Muscle layer of colon (tissue), 2 donors: ENCODE measurements around the gene RBFOX2.
A peak's percentile ranks its signal among the peaks of the same experiment; 100 is the strongest.
"Not testable (repeated sequence)": the region's sequence is repeated elsewhere in the genome, so short reads cannot be mapped to it uniquely, and the experiment has no call there.

Experiments used
- H3K27ac ChIP-seq: one replicate; pipeline ENCODE4 v1.7.0; 2013; ENCODE audit warnings: low read depth, mild to moderate bottlenecking, low read length, moderate library complexity
- H3K27me3 ChIP-seq, 2 donors: one replicate each; pipeline ENCODE4 v1.7.0; 2013; ENCODE audit warnings: low read length in 2 of 2, mild to moderate bottlenecking in 2 of 2; ENCODE audit not compliant: insufficient read depth in 2 of 2, control insufficient read depth in 1 of 2
- H3K36me3 ChIP-seq: one replicate; pipeline ENCODE4 v1.7.0; 2013; ENCODE audit warnings: mild to moderate bottlenecking, low read length; ENCODE audit not compliant: insufficient read depth
- H3K4me1 ChIP-seq: one replicate; pipeline ENCODE4 v1.7.0; 2013; ENCODE audit warnings: mild to moderate bottlenecking, low read length; ENCODE audit not compliant: insufficient read depth
- H3K4me3 ChIP-seq, 2 donors: one replicate each; pipeline ENCODE4 v1.7.0; 2013; ENCODE audit warnings: low read length in 2 of 2, low read depth in 1 of 2, mild to moderate bottlenecking in 1 of 2, moderate library complexity in 1 of 2
- H3K9ac ChIP-seq: one replicate; pipeline ENCODE4 v1.7.0; 2013; ENCODE audit warnings: low read length
- H3K9me3 ChIP-seq: one replicate; pipeline ENCODE4 v1.7.0; 2013; ENCODE audit warnings: mild to moderate bottlenecking, low read length
- donor health status: abdominal sarcoma.
- donor health status: Adenocarcinoma of cecum.

Gene RBFOX2

GRCh38 chr22:36028646-36029405 is at the start of gene RBFOX2:
TSS of gene RBFOX2 (minus strand) at chr22:36028824. CDS start at chr22:36028425, 399 bp downstream.
- H3K4me1 ChIP-seq: peaks cover 15% of the 10 kb centered on the region
- no peaks in the 10 kb centered on the region for H3K27me3 ChIP-seq
- no peaks in the 10 kb centered on the region for H3K9me3 ChIP-seq
- H3K9ac ChIP-seq: peak within 1 kb of the TSS; percentile 92
- no peaks in the 10 kb centered on the region for H3K36me3 ChIP-seq
- peak within 1 kb of the TSS; percentile 81 for H3K27ac ChIP-seq
- peak within 1 kb of the TSS; percentile 95 to 97 for H3K4me3 ChIP-seq

GRCh38 chr22:36077271-36077670 is 48.6 kb upstream of the RBFOX2 start:
- peaks cover 6% of the 10 kb centered on the region for H3K4me1 ChIP-seq
- no peaks in the 10 kb centered on the region for H3K9me3 ChIP-seq
- H3K36me3 ChIP-seq: no peaks in the 10 kb centered on the region
- no peak overlapping the region for H3K4me3 ChIP-seq
- peak overlapping the region; percentile 45 for H3K27ac ChIP-seq
- no peak overlapping the region for H3K9ac ChIP-seq
- H3K27me3 ChIP-seq: no peaks in the 10 kb centered on the region

- H3K4me1 ChIP-seq: peaks cover 6% of the 10 kb centered on the region
- H3K36me3 ChIP-seq: no peaks in the 10 kb centered on the region
- no peak overlapping the region for H3K9ac ChIP-seq
- H3K27ac ChIP-seq: no peak overlapping the region
- no peaks in the 10 kb centered on the region for H3K27me3 ChIP-seq
- no peaks in the 10 kb centered on the region for H3K9me3 ChIP-seq
- H3K4me3 ChIP-seq: no peak overlapping the region
These were observed 47.1 kb upstream of the RBFOX2 start for GRCh38 chr22:36075724-36076123.

- H3K27ac ChIP-seq: no peak overlapping the region
- H3K36me3 ChIP-seq: no peaks in the 10 kb centered on the region
- H3K9me3 ChIP-seq: no peaks in the 10 kb centered on the region
- H3K4me3 ChIP-seq: no peak overlapping the region
- no peak overlapping the region for H3K9ac ChIP-seq
- peaks cover 6% of the 10 kb centered on the region for H3K4me1 ChIP-seq
- no peaks in the 10 kb centered on the region for H3K27me3 ChIP-seq
These were observed 46.6 kb upstream of the RBFOX2 start for GRCh38 chr22:36075230-36075629.

GRCh38 chr22:36073476-36073875 is 44.9 kb upstream of the RBFOX2 start:
- Histone ChIP-seq H3K27me3 (no peaks in the 10 kb centered on the region), H3K9me3 (no peaks in the 10 kb centered on the region), H3K4me3 (no peak overlapping the region), H3K27ac (no peak overlapping the region), H3K9ac (no peak overlapping the region), H3K4me1 (peaks cover 6% of the 10 kb centered on the region), H3K36me3 (no peaks in the 10 kb centered on the region)

GRCh38 chr22:36070645-36071044 is 42.0 kb upstream of the RBFOX2 start:
- not testable (repeated sequence) for H3K4me1 ChIP-seq, H3K4me3 ChIP-seq, H3K9ac ChIP-seq, H3K27ac ChIP-seq, H3K9me3 ChIP-seq, H3K36me3 ChIP-seq, H3K27me3 ChIP-seq

GRCh38 chr22:36069368-36069767 is 40.7 kb upstream of the RBFOX2 start:
- no peak overlapping the region for H3K27ac ChIP-seq
- H3K4me1 ChIP-seq: peaks cover 14% of the 10 kb centered on the region
- H3K36me3 ChIP-seq: no peaks in the 10 kb centered on the region
- H3K9me3 ChIP-seq: no peaks in the 10 kb centered on the region
- no peak overlapping the region for H3K4me3 ChIP-seq
- H3K27me3 ChIP-seq: no peaks in the 10 kb centered on the region
- no peak overlapping the region for H3K9ac ChIP-seq

GRCh38 chr22:36068776-36069344 is 40.2 kb upstream of the RBFOX2 start:
- no peak overlapping the region for H3K9ac ChIP-seq
- H3K4me3 ChIP-seq: no peak overlapping the region
- H3K27ac ChIP-seq: no peak overlapping the region

GRCh38 chr22:36067235-36067558 is 38.6 kb upstream of the RBFOX2 start:
- Histone ChIP-seq H3K4me3 (no peak overlapping the region), H3K9ac (no peak overlapping the region), H3K4me1 (peaks cover 14% of the 10 kb centered on the region), H3K9me3 (no peaks in the 10 kb centered on the region), H3K27me3 (no peaks in the 10 kb centered on the region), H3K36me3 (no peaks in the 10 kb centered on the region), H3K27ac (no peak overlapping the region)

More at GRCh38 chr22:36068776-36069344, 40.2 kb upstream of the RBFOX2 start:
- Histone ChIP-seq H3K9me3 (no peaks in the 10 kb centered on the region), H3K27me3 (no peaks in the 10 kb centered on the region), H3K36me3 (no peaks in the 10 kb centered on the region), H3K4me1 (peaks cover 14% of the 10 kb centered on the region)

GRCh38 chr22:36065775-36066544 is 37.3 kb upstream of the RBFOX2 start:
- H3K4me1 ChIP-seq: peaks cover 14% of the 10 kb centered on the region
- peak overlapping the region; percentile 77 for H3K27ac ChIP-seq
- no peaks in the 10 kb centered on the region for H3K36me3 ChIP-seq
- H3K27me3 ChIP-seq: no peaks in the 10 kb centered on the region
- no peaks in the 10 kb centered on the region for H3K9me3 ChIP-seq
- H3K9ac ChIP-seq: peak overlapping the region; percentile 52
- peak overlapping the region; percentile 38 to 64 for H3K4me3 ChIP-seq

GRCh38 chr22:36065462-36065774 is 36.8 kb upstream of the RBFOX2 start:
- peak overlapping the region; percentile 38 to 64 for H3K4me3 ChIP-seq
- H3K4me1 ChIP-seq: peaks cover 14% of the 10 kb centered on the region
- peak overlapping the region; percentile 52 for H3K9ac ChIP-seq
- H3K27ac ChIP-seq: peak overlapping the region; percentile 77
- H3K27me3 ChIP-seq: no peaks in the 10 kb centered on the region
- no peaks in the 10 kb centered on the region for H3K36me3 ChIP-seq
- H3K9me3 ChIP-seq: no peaks in the 10 kb centered on the region
